BLaER1 treated with 17β-estradiol and CSF1 and Interleukin-3, amounts not matched to agents 10 nM and 100 nM (cell line): Measurements from ENCODE around the gene SYTL1.

Experiments
- H3K27ac ChIP-seq, 11 experiments: shearing (Covaris generic); formaldehyde crosslinking; 2 replicates each; pipeline ENCODE4 v1.8.1; 2022
- H3K27me3 ChIP-seq, 11 experiments: shearing (Covaris generic); formaldehyde crosslinking; 2 replicates each; pipeline ENCODE4 v1.8.1; 2022
- H3K36me3 ChIP-seq, 11 experiments: shearing (Covaris generic); formaldehyde crosslinking; 2 replicates each; pipeline ENCODE4 v1.8.1; 2022
- H3K4me1 ChIP-seq, 10 experiments: shearing (Covaris generic); formaldehyde crosslinking; 2 replicates each; pipeline ENCODE4 v1.8.1; 2022
- H3K4me2 ChIP-seq, 11 experiments: shearing (Covaris generic); formaldehyde crosslinking; 2 replicates each; pipeline ENCODE4 v1.8.1; 2022
- H3K4me3 ChIP-seq, 10 experiments: shearing (Covaris generic); formaldehyde crosslinking; 2 replicates each; pipeline ENCODE4 v1.8.1; 2022
- H3K9ac ChIP-seq, 11 experiments: shearing (Covaris generic); formaldehyde crosslinking; 2 replicates each; pipeline ENCODE4 v1.8.1; 2022
- H3K9me3 ChIP-seq, 11 experiments: shearing (Covaris generic); formaldehyde crosslinking; replicated peaks in 1 of 11; 2 replicates each; pipeline ENCODE4 v1.8.1; 2022
- H4K20me1 ChIP-seq, 11 experiments: shearing (Covaris generic); formaldehyde crosslinking; 2 replicates each; pipeline ENCODE4 v1.8.1; 2022
- Cebpa-rat ChIP-seq, 11 experiments: shearing (Covaris generic); IDR thresholded peaks; 2 replicates each; pipeline ENCODE4 v1.8.1; 2022

Gene SYTL1

GRCh38 chr1:27372808-27373690 is 31.2 kb downstream of the SYTL1 start:
- no peaks in the 10 kb centered on the region for H3K27me3 ChIP-seq
- peak overlapping the region in 8 of 11 experiments; percentile 10 to 97 (median 52); a peak in 11 of 22 replicates for H3K4me2 ChIP-seq
- no peak for TF ChIP-seq Cebpa-rat (IDR thresholded peaks at IDR 0.05)

DNA sequence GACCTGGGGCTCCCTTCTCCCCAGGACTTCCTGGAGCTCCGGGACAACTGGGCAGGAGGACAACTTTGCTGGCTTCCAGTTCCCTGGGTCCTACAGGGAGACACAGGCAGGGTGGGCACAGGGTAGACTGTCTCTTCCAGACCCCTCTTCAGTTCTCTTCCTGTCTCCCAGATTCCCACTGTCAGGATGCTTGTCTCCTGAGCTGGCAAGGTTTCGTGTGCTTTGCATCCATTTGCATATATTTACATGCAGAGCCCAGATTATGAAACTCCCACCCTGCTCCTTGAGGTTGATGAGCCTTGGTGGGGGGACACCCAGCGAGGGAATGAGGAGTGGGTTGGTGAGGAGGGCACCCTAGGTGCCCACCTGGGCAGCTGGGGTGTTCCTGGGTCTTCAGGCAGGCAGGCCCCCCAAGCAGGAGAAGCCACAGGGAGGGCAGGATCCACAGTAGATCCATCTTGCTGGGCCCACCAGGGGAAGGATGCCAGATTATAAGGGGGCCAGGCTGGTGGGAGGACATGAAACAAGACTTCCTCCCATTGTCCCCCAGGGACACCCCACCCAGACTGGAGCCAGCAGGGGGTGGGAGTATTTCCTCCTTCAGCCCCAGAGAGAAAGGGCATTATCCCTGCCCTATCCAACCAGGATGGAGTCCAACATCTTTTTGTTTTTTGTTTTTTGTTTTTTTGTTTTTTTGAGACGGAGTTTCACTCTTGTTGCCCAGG is 32.7 kb downstream of the SYTL1 start, which contains the start of gene FCN3:
TSS of gene FCN3 (minus strand) at position 463 of the 725 bp plus-strand sequence. CDS start at position 457, 6 bp downstream.
- Histone ChIP-seq H3K27ac (peak within 1 kb of the TSS in 5 of 11 experiments; percentile 3 to 59 (median 31); a peak in 7 of 22 replicates), H3K27me3 (no peaks in the 10 kb centered on the region), H3K4me3 (no peak within 1 kb of the TSS), H3K36me3 (no peaks in the 10 kb centered on the region), H3K9ac (peak within 1 kb of the TSS in 3 of 11 experiments; percentile 3 to 46 (median 8); a peak in 3 of 22 replicates), H4K20me1 (no peaks in the 10 kb centered on the region), H3K9me3 (no peaks in the 10 kb centered on the region), H3K4me2 (peak within 1 kb of the TSS in 10 of 11 experiments; percentile 23 to 97 (median 78); a peak in 19 of 22 replicates), H3K4me1 (peaks cover 19 to 78% (median 65%) of the 10 kb centered on the region in 10 experiments)
- TF ChIP-seq Cebpa-rat (IDR thresholded peaks at IDR 0.05): no peak

More at GRCh38 chr1:27372808-27373690, 31.2 kb downstream of the SYTL1 start:
- Histone ChIP-seq H4K20me1 (no peaks in the 10 kb centered on the region), H3K4me1 (peaks cover 32 to 86% (median 74%) of the 10 kb centered on the region in 10 experiments), H3K27ac (peak overlapping the region in 3 of 11 experiments; percentile 5 to 40 (median 30); a peak in 2 of 22 replicates), H3K9ac (peak overlapping the region in 1 of 11 experiments; percentile 25; a peak in 1 of 22 replicates), H3K4me3 (no peak overlapping the region), H3K36me3 (no peaks in the 10 kb centered on the region), H3K9me3 (no peaks in the 10 kb centered on the region)

DNA sequence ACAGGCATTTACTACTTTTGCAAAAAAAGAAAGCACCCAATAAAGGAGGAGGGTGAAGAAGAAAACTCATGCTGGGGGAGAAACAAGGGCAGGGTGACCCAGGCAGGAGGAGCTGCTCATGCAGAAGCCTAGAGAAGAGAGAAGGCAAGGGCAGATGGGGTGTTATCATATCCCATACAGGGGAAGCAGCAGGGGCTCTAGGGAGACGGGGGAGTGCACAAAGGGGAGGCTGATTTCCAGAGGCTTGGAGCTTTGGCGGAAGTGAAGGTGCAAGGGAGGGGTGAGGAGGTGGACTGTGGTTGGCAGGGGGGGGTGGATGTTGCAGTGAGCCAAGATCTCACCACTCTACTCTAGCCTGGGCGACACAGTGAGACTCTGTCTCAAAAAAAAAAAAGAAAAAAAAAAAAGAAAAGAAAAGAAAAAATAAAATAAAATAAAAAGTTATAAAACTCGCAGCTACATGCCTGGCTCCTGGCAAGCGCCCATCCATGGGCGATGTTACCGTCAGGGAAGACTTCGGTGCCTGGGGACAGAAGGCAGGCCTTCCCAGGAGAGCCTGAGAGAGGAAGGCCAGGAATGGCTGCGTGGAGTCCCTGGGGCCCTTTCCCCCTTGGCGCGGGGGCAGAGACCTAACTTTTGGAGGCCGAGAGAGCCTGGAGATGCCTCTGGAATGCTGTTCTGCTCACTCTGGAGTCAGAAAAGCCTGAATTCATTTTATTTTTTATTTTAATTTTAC is 36.1 kb downstream of the SYTL1 start:
- peak overlapping the region in 7 of 11 experiments; percentile 17 to 62 (median 25); a peak in 13 of 22 replicates for H3K4me2 ChIP-seq
- no peak for TF ChIP-seq Cebpa-rat (IDR thresholded peaks at IDR 0.05)
- no peaks in the 10 kb centered on the region for H4K20me1 ChIP-seq

GRCh38 chr1:27379564-27380122 is 37.8 kb downstream of the SYTL1 start:
- no peaks in the 10 kb centered on the region for H3K36me3 ChIP-seq
- no peak overlapping the region for H3K4me3 ChIP-seq
- H3K9me3 ChIP-seq: no peaks in the 10 kb centered on the region
- no peak for TF ChIP-seq Cebpa-rat (IDR thresholded peaks at IDR 0.05)
- H3K27ac ChIP-seq: no peak overlapping the region
- no peaks in the 10 kb centered on the region for H3K27me3 ChIP-seq
- peaks cover 15 to 36% (median 22%) of the 10 kb centered on the region in 10 experiments for H3K4me1 ChIP-seq
- H3K4me2 ChIP-seq: peak overlapping the region in 3 of 11 experiments; percentile 5 to 36 (median 30); a peak in 3 of 22 replicates
- no peaks in the 10 kb centered on the region for H4K20me1 ChIP-seq
- peak overlapping the region in 2 of 11 experiments; percentile 5 to 9; a peak in 1 of 22 replicates for H3K9ac ChIP-seq

More for the DNA sequence above, 36.1 kb downstream of the SYTL1 start:
- Histone ChIP-seq H3K36me3 (no peaks in the 10 kb centered on the region), H3K9me3 (no peaks in the 10 kb centered on the region), H3K4me1 (peaks cover 17 to 45% (median 35%) of the 10 kb centered on the region in 10 experiments; a peak in 19 of 20 replicates), H3K9ac (peak overlapping the region in 1 of 11 experiments; percentile 18; a peak in 2 of 22 replicates), H3K27ac (no peak overlapping the region), H3K27me3 (no peaks in the 10 kb centered on the region), H3K4me3 (no peak overlapping the region)

GRCh38 chr1:27380224-27380623 is 38.4 kb downstream of the SYTL1 start:
- no peaks in the 10 kb centered on the region for H4K20me1 ChIP-seq
- no peaks in the 10 kb centered on the region for H3K27me3 ChIP-seq
- H3K36me3 ChIP-seq: no peaks in the 10 kb centered on the region
- peak overlapping the region in 3 of 11 experiments; percentile 5 to 36 (median 30); a peak in 5 of 22 replicates for H3K4me2 ChIP-seq
- no peak overlapping the region for H3K27ac ChIP-seq
- H3K4me1 ChIP-seq: peaks cover 11 to 31% (median 19%) of the 10 kb centered on the region in 10 experiments; a peak in 19 of 20 replicates
- TF ChIP-seq Cebpa-rat (IDR thresholded peaks at IDR 0.05): no peak
- no peaks in the 10 kb centered on the region for H3K9me3 ChIP-seq
- no peak overlapping the region for H3K4me3 ChIP-seq
- no peak overlapping the region; a peak in 1 of 22 replicates for H3K9ac ChIP-seq

DNA sequence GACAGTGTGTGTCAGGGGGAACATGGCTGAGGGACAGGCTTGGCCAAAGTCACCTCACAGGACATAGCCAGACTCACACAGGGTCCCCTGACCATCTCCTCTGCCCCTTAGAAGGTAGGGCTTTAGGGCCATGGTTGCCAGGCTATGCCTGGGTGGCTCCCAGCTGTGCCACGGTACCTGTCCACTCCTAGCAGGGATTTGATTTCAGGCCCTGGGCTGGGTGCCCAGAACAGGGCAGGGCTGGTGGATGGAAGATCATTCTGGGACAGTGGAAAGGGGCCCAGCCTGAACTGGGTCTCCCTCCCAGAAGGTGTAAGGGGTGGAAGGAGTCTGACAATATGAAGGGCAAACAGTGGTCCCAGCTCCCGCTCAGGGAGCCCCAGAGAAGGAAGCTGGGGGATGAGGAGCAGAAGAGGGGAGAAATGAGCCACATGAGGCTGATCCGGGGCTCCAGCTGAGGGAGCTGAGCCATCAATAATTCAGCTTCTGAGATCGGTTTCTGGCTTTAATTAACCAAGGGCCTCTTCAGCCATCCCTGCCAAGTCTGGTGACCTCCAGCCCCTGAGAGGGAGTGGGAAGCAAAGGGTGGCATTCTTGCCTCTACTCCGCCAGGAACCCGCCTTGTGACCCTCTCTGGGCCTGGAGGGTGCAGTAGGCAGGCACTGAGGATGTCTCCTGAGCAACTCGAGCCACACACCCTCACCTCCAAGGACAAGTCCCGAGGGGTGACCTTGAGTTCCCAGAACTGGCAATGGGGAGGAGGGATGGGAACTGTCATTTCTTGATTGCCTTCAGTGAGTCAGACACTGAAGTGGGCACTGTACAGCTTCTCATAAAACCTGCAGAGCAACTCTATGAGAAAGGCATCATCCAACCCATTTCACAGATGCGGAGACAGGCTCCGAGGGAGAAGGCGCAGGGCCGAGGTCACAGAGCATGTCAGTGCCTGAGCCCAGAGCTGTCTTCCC is 39.2 kb downstream of the SYTL1 start:
- peaks cover 9 to 29% (median 18%) of the 10 kb centered on the region in 10 experiments; a peak in 19 of 20 replicates for H3K4me1 ChIP-seq
- no peak overlapping the region for H3K9ac ChIP-seq
- no peaks in the 10 kb centered on the region for H3K27me3 ChIP-seq
- H3K4me3 ChIP-seq: no peak overlapping the region
- H3K9me3 ChIP-seq: no peaks in the 10 kb centered on the region
- no peak overlapping the region for H3K27ac ChIP-seq
- no peaks in the 10 kb centered on the region for H3K36me3 ChIP-seq
- no peak for TF ChIP-seq Cebpa-rat (IDR thresholded peaks at IDR 0.05)
- peak overlapping the region in 2 of 11 experiments; percentile 30 to 36; a peak in 2 of 22 replicates for H3K4me2 ChIP-seq
- H4K20me1 ChIP-seq: no peaks in the 10 kb centered on the region

GRCh38 chr1:27381969-27382762 is 40.3 kb downstream of the SYTL1 start:
- Histone ChIP-seq H3K4me2 (no peak overlapping the region), H4K20me1 (no peaks in the 10 kb centered on the region), H3K9ac (no peak overlapping the region), H3K36me3 (no peaks in the 10 kb centered on the region), H3K27ac (no peak overlapping the region), H3K27me3 (no peaks in the 10 kb centered on the region), H3K4me3 (no peak overlapping the region), H3K9me3 (no peaks in the 10 kb centered on the region), H3K4me1 (peaks cover 9 to 29% (median 16%) of the 10 kb centered on the region in 10 experiments; a peak in 19 of 20 replicates)
- TF ChIP-seq Cebpa-rat (IDR thresholded peaks at IDR 0.05): no peak
